ENCODE measurements around the gene TATDN3.

Gene TATDN3

GRCh38 chr1:212814537-212815334, 23.0 kb downstream of the TATDN3 start:
- peak; percentile 29 for TF ChIP-seq CTCF (IDR thresholded peaks at IDR 0.05; ENCODE audit: low read depth, low read length, missing control alignments)
- no peak overlapping the region for H3K4me3 ChIP-seq (ENCODE audit: low read depth, low read length)
- no peak for DNase-seq (ENCODE audit: low read depth)

DNA sequence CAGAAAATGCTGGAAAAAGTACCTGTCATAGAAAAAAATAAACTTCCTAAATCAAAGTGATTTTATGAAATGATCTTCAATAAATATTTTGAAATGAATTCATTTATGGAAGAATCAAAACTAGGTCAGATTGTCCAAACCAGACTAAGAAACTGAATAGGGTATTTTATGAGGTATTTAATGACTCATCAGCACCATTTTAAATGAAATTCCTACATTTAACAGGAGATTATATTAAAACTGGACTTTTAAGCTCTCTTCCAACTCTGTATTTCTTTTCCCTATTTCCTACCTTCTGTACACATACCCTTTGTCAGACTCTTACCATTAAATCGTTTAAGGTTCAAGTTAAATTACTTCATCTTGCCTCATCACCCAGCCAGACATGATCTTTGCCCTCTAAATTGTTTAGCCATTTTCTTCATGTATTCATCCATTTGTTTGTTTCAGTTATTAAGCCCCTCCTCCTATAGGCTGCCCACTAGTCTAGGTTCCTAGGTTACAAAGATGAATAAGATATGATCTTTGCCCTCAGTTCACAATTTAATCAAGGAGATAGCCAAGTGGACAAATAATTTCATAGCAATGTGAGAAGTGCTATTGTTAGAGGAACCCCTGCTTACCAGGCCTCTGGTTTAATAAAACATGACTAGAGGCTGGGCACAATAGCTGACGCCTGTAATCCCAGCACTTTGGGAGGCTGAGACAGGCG, 25.0 kb downstream of the TATDN3 start:
- no peak for DNase-seq (ENCODE audit: low read depth)
- no peak overlapping the region for H3K4me3 ChIP-seq (ENCODE audit: low read depth, low read length)
- TF ChIP-seq CTCF (IDR thresholded peaks at IDR 0.05; ENCODE audit: low read depth, low read length, missing control alignments) = no peak

DNA sequence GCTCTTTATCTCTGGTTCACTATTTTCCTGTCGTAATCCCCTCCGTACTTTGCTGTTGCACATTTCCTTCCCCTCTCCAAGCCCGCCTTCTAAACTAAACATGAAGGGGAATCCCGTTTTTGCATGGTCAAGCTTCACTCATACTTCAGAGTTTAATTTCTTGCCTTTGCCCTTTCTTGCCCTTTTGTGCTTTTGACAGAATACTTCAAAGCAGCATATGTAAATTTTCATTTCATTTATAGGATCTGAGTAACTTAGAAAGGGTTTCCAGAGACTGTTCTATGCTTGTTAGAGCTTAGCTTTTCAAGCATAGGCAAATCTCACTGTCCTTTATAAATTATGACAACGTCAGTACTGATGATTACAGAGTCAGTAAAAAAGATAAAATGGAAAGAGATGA, 28.0 kb downstream of the TATDN3 start:
- no peak for TF ChIP-seq CTCF (IDR thresholded peaks at IDR 0.05; ENCODE audit: low read depth, low read length, missing control alignments)
- H3K4me3 ChIP-seq (ENCODE audit: low read depth, low read length) = no peak overlapping the region; the same call in 1 of the 2 replicates
- peak; percentile 34 for DNase-seq (ENCODE audit: low read depth)

DNA sequence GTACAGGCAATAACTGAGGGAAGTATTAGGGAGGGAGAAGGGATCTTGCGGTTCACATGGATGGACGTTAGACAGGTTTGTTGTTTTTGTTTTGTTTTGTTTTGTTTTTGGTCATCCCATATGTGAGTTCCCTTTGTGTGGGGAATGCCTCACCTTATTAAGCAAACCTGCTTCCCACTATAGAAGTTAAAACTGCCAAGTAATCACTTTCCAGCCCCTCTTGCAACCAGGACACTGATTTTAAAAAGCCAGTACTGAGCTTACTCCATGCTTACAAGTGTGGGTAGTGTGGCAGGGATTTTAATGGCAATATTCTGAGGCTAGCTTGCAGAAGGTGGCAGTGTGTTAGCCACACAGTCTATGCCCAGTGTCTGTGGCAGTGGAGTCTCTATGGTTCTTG, 29.3 kb downstream of the TATDN3 start:
- H3K4me3 ChIP-seq (ENCODE audit: low read depth, low read length) = no peak overlapping the region
- DNase-seq (ENCODE audit: low read depth) = no peak
- TF ChIP-seq CTCF (IDR thresholded peaks at IDR 0.05; ENCODE audit: low read depth, low read length, missing control alignments) = no peak

GRCh38 chr1:212822956-212823355, 31.3 kb downstream of the TATDN3 start:
- no peak for DNase-seq (ENCODE audit: low read depth)
- TF ChIP-seq CTCF (IDR thresholded peaks at IDR 0.05; ENCODE audit: low read depth, low read length, missing control alignments) = no peak
- H3K4me3 ChIP-seq (ENCODE audit: low read depth, low read length) = no peak overlapping the region

- no peak for TF ChIP-seq CTCF (IDR thresholded peaks at IDR 0.05; ENCODE audit: low read depth, low read length, missing control alignments)
- DNase-seq (ENCODE audit: low read depth) = no peak
These were observed 32.5 kb downstream of the TATDN3 start for GRCh38 chr1:212824201-212824600.

More at GRCh38 chr1:212824201-212824600, 32.5 kb downstream of the TATDN3 start:
- H3K4me3 ChIP-seq (ENCODE audit: low read depth, low read length) = no peak overlapping the region
